ENCODE data around the gene LMF1.
A peak's percentile ranks its signal among the peaks of the same experiment; 100 is the strongest.

LMF1 gene

GRCh38 chr16:970766-971581 lies at the start of gene LMF1:
Gene LMF1, minus strand, starts transcription at chr16:970984. Its CDS starts 4 bp downstream, at chr16:970980.
- DNase-seq (ENCODE audit: low read depth in 2 of 2), result peak; percentile 89 to 91

GRCh38 chr16:1020091-1020399 lies 49.3 kb upstream of the LMF1 start:
- DNase-seq (ENCODE audit: low read depth in 2 of 2), result no peak

DNA sequence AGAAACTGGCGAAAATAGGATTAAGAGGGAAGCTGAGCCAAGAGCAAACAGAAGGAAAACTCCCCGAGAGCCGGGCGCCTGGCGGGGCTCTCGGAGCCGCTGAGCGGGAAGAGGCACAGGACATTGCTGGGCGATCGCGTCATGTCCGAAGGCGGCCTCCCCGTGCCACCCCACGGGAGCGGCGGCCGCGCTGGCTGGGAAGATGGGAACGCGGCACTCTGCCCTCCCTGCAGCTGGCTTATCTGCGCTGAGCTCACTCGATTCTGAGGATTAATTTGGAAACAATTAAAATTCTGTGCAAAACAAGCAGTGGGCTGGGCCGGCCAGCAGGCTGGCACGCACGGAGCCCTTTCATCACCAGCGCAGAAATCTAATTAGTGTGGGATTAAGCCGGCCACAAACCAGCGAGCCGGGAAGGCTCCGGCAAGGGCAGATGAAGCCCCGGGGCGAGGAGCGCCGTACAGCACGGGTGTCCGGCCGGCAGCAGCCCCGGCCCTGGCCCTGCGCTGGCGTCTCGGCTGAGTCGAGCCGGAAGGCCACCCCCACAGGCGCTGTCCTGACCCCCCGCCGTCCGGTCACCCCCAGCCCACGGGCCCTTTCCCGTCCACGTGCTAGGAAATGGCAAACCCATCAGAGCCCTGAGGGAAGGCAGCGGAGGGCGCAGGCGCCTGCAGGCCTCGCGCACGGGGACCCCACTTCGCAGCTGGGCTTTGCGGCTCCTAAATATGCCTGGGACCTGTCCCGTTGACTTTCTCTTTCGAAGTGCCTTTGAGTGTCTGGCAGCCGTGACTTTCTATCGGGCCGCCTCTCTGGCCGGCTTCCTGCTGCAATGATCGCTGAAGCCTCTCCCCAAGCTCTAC lies 48.7 kb upstream of the LMF1 start:
- no peak for DNase-seq (ENCODE audit: low read depth in 2 of 2)

DNA sequence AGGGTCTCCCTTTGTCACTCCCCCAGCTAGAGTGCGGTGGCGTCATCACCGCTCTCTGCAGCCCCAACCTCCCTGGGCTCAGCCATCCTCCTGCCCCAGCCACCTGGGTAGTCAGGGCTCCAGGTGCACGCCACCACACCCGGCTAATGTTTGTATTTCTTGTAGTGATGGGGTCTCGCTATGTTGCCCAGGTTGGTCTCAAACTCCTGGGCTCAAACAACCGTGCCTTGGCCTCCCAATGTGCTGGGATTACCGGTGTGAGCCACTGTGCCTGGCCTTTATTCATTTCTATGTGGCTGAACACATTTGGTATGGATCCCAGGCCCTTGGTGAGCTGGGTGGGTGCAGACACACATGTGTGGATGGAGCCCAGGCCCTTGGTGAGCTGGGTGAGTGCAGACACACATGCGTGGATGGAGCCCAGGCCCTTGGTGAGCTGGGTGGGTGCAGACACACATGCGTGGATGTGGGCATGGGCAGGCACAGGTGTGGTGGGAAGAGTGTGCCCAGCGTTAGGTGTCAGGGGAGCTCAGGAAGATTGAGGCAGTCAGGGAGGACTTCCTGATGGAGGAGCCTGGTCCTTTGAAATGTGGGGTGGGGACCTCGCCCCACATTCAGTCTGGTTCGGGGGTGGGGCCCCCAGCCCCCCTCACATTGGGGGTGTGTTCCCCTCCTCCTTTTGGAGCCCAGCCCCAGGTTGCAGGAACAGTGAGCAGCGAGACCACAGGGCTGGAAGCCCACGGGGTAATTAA lies 47.8 kb upstream of the LMF1 start:
- DNase-seq (ENCODE audit: low read depth in 2 of 2), result no peak

GRCh38 chr16:1014771-1015495 lies 44.1 kb upstream of the LMF1 start:
- DNase-seq (ENCODE audit: low read depth in 2 of 2), result no peak

GRCh38 chr16:1014221-1014620 lies 43.4 kb upstream of the LMF1 start:
- DNase-seq (ENCODE audit: low read depth in 2 of 2), result no peak

DNA sequence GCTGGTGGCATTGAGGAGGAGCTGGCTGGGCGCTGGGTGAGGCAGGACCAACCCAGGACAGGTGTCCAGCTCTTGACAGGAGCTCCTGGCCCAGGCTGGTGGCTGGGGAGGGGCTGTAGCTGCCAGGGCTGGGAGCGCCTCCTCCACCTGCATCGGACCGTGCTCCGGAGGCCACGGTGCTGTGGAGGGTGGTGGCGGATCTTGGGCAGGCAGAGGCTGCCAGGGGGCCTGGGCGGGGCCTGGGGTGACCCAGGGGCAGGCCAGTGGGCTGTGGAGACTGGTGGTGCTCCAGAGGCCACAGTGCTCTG lies 42.8 kb upstream of the LMF1 start:
- DNase-seq (ENCODE audit: low read depth in 2 of 2), result no peak

DNA sequence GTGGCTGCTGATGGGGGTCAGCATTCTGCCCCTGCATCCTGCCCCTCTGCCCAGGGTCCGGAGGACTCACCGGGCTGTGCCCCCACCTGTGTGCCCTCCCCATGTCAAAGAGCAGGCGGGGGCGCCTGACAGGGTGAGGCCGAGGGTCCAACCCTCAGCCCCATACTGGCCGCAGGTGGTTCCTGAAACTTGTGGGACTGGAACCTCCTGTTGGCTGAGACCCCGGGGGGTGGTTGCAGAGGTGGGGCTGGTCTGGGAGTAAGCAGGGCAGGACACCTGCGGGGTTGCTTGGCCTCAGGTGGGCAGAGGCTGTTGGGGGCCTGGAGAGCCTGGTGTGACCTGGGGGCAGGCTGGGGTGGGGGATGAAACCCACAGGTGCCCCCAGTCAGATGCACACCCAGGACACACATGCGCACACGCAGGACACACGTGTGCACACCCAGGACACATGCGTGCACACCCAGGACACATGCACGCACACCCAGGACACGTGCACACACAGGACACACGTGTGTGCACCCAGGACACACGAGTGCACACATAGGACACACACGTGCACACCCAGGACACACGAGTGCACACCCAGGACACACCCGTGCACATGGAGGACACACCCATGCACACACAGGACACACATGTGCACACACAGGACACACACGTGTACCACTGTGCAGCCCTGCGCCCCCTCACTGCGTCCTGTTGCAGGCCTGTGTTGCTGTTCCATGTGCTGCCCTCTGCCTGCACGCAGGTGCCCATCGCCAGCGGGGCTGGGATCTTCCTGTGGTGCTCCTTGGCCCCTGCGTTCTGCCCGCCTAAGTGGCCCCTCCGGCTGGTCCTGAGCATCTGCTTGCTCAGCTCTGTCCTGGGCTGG lies 42.2 kb upstream of the LMF1 start:
- DNase-seq (ENCODE audit: low read depth in 2 of 2), result no peak

- DNase-seq (ENCODE audit: low read depth in 2 of 2), result no peak
These were observed 41.4 kb upstream of the LMF1 start for GRCh38 chr16:1012135-1012534.

DNA sequence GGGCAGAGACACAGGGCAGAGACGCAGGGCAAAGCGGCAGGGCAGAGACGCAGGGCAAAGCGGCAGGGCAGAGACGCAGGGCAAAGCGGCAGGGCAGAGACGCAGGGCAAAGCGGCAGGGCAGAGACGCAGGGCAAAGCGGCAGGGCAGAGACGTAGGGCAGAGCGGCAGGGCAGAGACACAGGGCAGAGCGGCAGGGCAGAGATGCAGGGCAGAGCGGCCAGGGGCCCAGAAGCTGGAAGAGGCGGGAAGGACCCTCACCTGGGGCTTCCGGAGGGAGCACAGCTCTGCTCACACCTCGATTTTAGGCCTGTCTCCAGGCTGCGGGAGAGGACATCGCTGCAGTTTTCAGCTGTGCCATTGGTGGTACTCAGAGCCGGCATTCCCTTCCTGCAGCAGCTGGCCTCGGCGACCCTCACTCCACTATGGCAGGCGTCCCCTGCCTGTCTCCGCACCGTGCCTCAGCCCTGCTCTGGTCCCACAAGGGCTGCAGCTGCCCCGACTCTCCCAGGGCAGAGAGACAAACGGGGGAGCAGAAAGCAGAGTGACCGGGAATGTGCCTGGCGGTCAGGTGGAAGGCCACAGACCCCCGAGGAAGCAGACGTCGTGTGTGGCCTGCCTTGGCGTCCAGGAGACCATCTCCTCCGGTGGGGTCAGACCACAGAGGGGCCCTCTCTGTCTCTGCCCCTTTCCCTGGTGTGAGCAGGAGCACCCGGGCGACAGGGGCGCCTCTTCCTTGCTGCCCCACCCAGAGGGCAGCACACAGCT lies 40.7 kb upstream of the LMF1 start:
- DNase-seq (ENCODE audit: low read depth in 2 of 2), result no peak

- DNase-seq (ENCODE audit: low read depth in 2 of 2), result no peak
These were observed 40.0 kb upstream of the LMF1 start for GRCh38 chr16:1010815-1011214.

DNA sequence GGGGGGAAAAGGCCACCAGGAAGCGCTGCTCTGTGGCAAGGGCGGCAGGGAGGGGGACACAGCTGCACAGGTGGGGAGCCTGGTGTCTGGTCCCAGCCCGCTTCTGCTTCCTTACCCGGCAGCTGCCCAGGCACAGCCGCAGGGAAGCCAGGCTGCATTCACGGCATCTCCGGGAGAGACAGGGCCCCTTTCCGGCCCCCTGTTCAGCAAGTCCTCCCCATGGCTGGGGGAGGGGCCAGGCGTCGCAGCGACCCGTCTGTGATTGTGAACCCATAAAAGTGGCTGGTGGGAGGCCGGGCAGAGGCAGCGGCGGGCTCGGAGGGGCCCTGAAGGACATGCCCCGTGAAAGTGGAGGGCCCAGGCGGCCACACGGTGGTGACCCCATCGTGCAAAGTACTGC lies 39.5 kb upstream of the LMF1 start:
- DNase-seq (ENCODE audit: low read depth in 2 of 2), result no peak

DNA sequence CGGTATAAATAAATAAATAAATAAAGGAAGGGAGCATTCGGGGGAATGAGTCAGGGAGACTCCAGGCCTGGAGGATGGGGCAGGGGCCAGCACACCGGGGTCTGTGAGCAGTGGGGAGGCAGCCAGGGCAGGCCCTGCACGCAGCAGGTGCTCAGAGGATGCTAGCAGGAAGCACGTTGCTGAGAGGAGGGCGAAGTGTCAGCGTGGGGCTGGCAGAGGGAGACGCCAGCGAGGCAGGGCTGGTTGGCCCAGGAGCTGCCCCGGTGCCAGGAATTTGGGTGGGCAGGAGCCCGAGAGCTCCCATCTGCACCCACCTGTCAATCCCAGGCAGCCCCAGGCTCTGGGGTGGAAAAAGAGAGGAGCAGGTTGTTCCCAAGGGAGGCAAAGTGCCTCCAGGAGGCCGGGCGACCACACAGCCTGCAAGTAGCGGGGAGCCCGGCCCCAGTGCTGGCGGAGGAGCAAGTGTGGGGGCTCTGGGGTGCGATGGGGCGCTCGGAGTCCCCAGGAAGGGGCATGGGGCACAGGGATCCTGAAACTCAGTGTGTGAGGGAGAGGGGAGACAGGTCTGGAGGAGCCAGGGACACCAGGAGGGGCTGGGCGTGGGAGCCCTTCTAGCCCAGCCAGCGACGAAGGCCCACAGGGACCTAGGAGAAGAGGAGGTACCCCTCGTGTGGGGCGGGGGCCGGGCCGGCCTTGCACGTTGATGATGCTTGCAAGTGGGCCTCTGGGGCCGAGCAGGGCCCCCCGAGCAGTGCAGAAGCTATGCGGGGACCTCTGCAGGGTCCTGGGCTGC lies 38.8 kb upstream of the LMF1 start:
- DNase-seq (ENCODE audit: low read depth in 2 of 2), result no peak

- DNase-seq (ENCODE audit: low read depth in 2 of 2), result no peak
These were observed 37.3 kb upstream of the LMF1 start for GRCh38 chr16:1008085-1008484.

DNA sequence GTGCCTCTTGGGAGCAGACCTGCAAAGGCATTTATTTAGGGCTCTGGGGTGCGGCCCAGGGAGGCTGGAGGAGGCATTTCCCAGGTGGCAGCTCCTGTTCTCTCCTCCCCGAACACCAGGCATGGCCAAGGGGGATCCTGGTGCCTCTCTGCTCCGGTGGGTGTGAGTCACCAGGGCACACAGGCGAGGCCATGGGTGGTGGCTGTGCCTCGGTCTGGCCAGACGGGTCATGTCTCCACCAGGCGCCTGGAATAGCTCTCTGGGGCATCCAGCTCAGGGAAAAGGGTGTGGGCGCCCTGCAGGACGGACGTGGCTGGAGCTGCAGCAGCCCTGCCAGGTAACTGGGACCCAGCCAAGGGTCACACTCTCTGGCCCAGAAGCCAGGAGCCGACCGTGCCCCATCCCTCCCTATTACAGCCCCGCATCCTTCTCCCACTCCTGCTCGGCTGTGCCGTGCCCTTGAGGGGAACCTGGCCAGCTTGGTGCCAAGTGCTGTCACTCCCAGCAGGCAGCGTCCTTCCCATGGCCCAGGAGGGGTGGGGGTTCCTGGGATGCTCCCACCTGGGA lies 36.6 kb upstream of the LMF1 start:
- no peak for DNase-seq (ENCODE audit: low read depth in 2 of 2)

DNA sequence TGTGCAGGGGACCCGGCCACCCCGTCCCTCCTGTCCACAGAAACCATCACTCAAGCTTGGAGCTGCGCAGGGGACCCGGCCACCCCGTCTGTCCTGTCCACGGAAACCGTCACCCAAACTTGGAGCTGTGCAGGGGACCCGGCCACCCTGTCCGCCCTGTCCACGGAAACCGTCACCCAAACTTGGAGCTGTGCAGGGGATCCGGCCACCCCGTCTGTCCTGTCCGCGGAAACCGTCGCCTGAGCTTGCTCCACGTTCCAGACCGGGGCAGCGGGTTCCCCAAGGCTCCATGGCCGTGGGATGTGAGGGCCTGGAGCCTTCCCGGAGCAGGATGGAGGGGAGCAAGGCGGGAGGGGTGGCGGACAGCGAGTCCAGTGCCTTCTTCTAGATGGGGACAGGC lies 36.0 kb upstream of the LMF1 start:
- no peak for DNase-seq (ENCODE audit: low read depth in 2 of 2)

DNA sequence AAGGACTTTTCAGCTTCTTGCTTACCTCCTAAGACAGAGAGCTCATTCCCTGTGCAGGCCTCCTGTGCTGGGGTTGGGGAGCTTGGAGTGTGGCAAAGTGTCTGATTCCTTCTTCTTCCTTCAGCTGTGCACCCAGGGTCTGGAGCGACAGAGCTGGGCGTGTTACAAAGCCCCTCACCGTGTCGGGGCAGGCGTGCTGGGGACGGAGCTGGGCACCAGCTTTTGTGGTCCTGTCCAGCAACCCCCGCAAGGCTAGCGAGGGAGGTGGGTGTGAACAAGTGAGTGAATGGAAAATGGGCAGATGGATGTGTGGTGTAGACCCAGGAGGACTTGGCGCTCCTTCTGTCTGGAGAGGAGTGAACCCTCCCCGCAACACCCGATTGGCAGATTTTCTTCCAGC lies 34.5 kb upstream of the LMF1 start:
- no peak for DNase-seq (ENCODE audit: low read depth in 2 of 2)

DNA sequence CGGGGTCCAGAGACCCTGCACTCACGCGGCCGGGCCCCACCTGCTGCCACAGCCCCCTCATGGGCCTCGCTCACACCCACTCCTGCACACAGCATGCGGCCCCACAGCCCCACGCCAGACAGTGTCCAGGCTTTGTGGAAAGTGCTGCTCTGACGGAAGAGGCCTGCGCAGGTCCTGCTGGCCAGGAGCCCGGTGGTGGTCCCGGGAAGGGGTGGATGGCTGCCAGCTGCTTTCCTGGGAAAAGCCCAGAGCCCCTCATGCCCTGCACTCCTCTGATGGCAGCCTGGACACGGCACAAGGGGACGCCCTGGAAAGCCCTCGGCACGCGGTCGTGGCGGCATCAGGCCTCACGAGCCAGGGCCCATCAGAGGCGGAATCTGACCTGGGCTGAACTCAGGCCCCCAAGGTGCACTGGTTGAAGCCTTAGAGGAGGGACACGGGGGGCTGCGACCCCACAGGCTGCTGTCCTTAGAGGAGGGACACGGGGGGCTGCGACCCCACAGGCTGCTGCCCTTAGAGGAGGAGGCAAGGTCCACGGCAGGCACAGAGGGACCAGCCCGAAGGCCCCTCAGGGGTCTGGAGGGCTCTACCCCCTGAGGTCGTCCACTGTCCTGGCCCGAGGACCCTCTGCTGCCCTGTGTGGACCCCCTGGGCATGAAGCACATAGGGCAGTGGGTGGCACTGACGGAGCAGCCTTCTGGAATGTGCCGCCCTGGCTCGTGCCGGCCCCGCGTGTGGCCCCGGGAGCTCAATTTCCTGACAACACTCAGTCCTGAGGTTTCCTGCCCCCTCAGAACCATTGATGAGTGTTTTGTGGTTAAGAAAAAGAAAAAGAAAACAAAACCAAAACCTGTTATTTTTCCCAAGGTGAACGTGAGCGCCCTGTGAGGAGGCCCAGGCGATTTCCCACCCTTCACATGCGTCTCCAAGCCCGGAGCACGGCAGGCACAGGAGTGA lies 32.9 kb upstream of the LMF1 start:
- peak in 1 of 2 donors; percentile 37 for DNase-seq (ENCODE audit: low read depth in 2 of 2)

Measured in stimulated activated CD8-positive, alpha-beta memory T cell treated with anti-CD3 and anti-CD28 coated beads, Interleukin-7, amount 100 ng/mL, for 4 hours (primary cell).